ENCODE results near the gene FTCD. TPM values are rescaled to one million over a fixed set of nuclear protein-coding genes. Genes with fewer than 3 reads are reported as not detected.

The FTCD gene
- total and polyA plus RNA-seq, 8 donors = 0.25 to 6.7 (median 1.3) TPM; not detected in 3

GRCh38 chr21:46188226-46189212 is 33.1 kb upstream of the FTCD start:
- Histone ChIP-seq H3K4me1 (peaks cover 0 to 31% (median 12%) of the 10 kb centered on the region in 4 donors), H3K27ac (peak overlapping the region in 4 of 5 donors; percentile 36 to 67 (median 49)), H3K36me3 (peaks cover 17 to 44% (median 38%) of the 10 kb centered on the region in 4 donors), H3K27me3 (peaks cover 0 to 14% (median 0%) of the 10 kb centered on the region in 3 donors), H3K4me3 (no peak overlapping the region), H3K9me3 (no peaks in the 10 kb centered on the region)
- no peak for DNase-seq
- intact Hi-C loops (cut with DNase I; ENCODE audit: low total_unique reads) = no loop called here
- TF ChIP-seq POLR2A (IDR thresholded peaks at IDR 0.05) (no peak), CTCF (IDR thresholded peaks at IDR 0.05) (no peak), EP300 (IDR thresholded peaks at IDR 0.05) (no peak), POLR2AphosphoS5 (IDR thresholded peaks at IDR 0.05) (peak in 1 of 3 donors; percentile 49)
- WGBS, 5 donors = 52 to 60% (median 57%) methylated on average over 17 of the region's 17 CpGs

- no peaks in the 10 kb centered on the region for H3K9me3 ChIP-seq
- peaks cover 0 to 14% (median 0%) of the 10 kb centered on the region in 3 donors for H3K27me3 ChIP-seq
- peaks cover 0 to 31% (median 15%) of the 10 kb centered on the region in 4 donors for H3K4me1 ChIP-seq
- intact Hi-C loops (cut with DNase I; ENCODE audit: low total_unique reads) = no loop called here
- no peak for TF ChIP-seq POLR2AphosphoS5 (IDR thresholded peaks at IDR 0.05)
- no peak for TF ChIP-seq POLR2A (IDR thresholded peaks at IDR 0.05)
- TF ChIP-seq EP300 (IDR thresholded peaks at IDR 0.05) = no peak
- TF ChIP-seq CTCF (IDR thresholded peaks at IDR 0.05) = no peak
- no peak for DNase-seq
- no peak overlapping the region for H3K4me3 ChIP-seq
- peaks cover 13 to 38% (median 33%) of the 10 kb centered on the region in 4 donors for H3K36me3 ChIP-seq
- H3K27ac ChIP-seq = peak overlapping the region in 1 of 5 donors; percentile 67
- WGBS, 5 donors = 88 to 90% (median 90%) methylated on average over 7 of the region's 7 CpGs
These were observed 32.4 kb upstream of the FTCD start for GRCh38 chr21:46187814-46188213.

GRCh38 chr21:46187261-46187660 is 31.9 kb upstream of the FTCD start:
- intact Hi-C loops (cut with DNase I; ENCODE audit: low total_unique reads) = no loop called here
- 91 to 97% (median 95%) methylated on average over 8 of the region's 8 CpGs for WGBS, 5 donors
- H3K27ac ChIP-seq = peak overlapping the region in 1 of 5 donors; percentile 67

More at GRCh38 chr21:46187261-46187660, 31.9 kb upstream of the FTCD start:
- Histone ChIP-seq H3K4me3 (no peak overlapping the region), H3K27me3 (peaks cover 0 to 14% (median 0%) of the 10 kb centered on the region in 3 donors), H3K36me3 (peaks cover 9 to 32% (median 27%) of the 10 kb centered on the region in 4 donors), H3K9me3 (no peaks in the 10 kb centered on the region), H3K4me1 (peaks cover 4 to 31% (median 18%) of the 10 kb centered on the region in 4 donors)
- DNase-seq = no peak
- no peak for TF ChIP-seq POLR2A (IDR thresholded peaks at IDR 0.05)
- no peak for TF ChIP-seq CTCF (IDR thresholded peaks at IDR 0.05)
- TF ChIP-seq EP300 (IDR thresholded peaks at IDR 0.05) = no peak
- no peak for TF ChIP-seq POLR2AphosphoS5 (IDR thresholded peaks at IDR 0.05)
